KBM-7 (cell line): Measurements from ENCODE around the gene CASZ1.
A peak's percentile ranks its signal among the peaks of the same experiment; 100 is the strongest.

Source experiments
- DNase-seq: peaks from one replicate; pipeline ENCODE4 v3.0.0-alpha.2; 2015
- in situ Hi-C: fragments of 300-500 bp; cut with MboI; formaldehyde crosslinking; loops from 2 replicates; pipeline ENCODE4 v1.14.3; 2020; ENCODE audit warnings: low sequenced_read_pairs, low pct_unique_long_range_greater_than_20kb, mixed read lengths

Gene CASZ1

GRCh38 chr1:10696977-10697376, 99.5 kb downstream of the CASZ1 start:
- DNase-seq = no peak
- in situ Hi-C loops = no loop called here

- in situ Hi-C loops = no loop called here
These were observed 101.5 kb downstream of the CASZ1 start for GRCh38 chr1:10694633-10695627.

GRCh38 chr1:10694274-10694632, 102.2 kb downstream of the CASZ1 start:
- in situ Hi-C loops = no loop called here
- DNase-seq = peak; percentile 44

More at GRCh38 chr1:10694633-10695627, 101.5 kb downstream of the CASZ1 start:
- peak; percentile 77 for DNase-seq

DNA sequence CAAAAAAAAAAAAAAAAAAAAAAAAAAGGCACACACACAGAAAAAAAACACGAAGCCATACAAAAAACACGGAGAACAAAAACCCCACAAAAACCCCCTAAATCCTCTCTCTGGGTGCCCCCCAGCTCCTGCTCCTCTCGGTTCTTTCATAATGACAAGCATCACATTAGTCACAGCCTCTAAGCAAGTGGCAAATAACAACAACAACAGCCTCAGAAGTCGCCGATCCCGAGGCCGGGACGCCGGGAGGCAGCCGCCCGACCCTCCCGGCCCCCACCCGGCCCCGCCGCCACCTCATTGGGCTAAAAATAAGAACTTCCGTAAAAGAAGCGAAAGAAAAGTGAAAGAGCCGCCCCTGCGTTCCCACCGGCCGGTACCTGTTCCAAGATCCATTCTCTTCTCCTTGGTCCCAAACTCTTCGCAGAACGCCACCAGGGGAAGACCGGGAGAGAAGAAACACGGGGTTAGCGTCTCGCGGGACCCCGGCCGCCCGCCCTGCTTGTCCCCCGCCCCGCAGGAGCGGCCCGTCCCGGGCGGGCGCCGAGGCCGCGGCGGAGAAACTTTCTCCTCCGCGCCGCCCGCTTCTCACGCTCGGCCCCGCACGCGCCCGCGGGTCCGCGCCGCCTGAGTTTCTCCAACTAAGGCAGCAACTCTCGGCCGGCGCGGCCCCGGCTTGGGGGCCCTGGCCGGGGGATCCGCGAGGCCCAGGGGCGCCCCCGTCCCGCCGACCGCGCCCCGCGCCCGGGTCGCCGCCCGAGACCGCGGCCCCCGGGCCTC, 102.8 kb downstream of the CASZ1 start:
- in situ Hi-C loops = no loop called here
- peak; percentile 63 for DNase-seq

DNA sequence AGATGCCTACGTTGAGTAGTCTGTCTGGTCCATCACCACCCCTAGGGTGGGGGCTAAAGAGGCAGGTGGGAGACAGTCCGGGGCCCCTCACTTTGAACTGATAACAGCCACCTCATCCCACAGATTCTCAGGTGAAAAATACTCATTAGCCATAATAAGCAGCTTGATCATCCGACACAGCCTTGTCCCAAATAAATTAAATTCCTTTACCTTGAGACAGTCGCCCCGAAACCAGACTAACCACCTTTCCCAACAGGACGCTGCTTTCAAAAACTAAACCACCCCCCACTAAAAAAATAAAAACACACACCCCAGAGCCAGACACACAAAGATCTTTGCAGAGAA, 103.3 kb downstream of the CASZ1 start:
- in situ Hi-C loops = no loop called here
- no peak for DNase-seq

DNA sequence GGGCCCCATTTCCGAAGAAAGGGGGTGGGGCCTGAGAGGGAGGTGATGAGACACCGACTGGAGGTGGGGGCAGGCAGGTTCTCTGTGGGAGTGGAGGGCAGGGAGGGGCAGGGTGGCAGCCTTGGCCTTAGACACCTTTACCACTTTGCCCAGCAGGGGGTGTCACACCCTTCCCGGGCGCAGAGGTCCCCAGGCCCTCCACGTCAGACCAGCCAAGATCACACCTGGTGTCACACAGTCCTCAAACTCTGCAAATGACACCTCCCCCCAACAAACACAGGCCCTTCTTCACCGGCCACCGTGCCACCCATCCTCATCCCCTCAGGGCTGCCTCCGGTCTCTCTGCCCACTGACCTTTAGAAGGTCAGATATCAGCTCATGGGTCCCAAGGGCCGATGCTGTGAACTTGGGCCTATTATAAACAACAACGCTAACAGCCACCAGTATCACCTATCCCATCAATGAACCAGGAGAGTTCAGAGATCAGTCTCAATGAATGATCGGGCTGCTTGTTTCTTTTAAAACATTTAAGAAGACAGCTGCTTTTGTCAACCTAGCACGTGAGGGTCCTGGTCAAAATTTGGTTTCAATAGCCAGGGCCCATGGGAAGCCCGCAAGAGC, 103.9 kb downstream of the CASZ1 start:
- DNase-seq = peak; percentile 57
- in situ Hi-C loops = no loop called here

GRCh38 chr1:10691740-10692125, 104.7 kb downstream of the CASZ1 start:
- in situ Hi-C loops = no loop called here
- DNase-seq = no peak

DNA sequence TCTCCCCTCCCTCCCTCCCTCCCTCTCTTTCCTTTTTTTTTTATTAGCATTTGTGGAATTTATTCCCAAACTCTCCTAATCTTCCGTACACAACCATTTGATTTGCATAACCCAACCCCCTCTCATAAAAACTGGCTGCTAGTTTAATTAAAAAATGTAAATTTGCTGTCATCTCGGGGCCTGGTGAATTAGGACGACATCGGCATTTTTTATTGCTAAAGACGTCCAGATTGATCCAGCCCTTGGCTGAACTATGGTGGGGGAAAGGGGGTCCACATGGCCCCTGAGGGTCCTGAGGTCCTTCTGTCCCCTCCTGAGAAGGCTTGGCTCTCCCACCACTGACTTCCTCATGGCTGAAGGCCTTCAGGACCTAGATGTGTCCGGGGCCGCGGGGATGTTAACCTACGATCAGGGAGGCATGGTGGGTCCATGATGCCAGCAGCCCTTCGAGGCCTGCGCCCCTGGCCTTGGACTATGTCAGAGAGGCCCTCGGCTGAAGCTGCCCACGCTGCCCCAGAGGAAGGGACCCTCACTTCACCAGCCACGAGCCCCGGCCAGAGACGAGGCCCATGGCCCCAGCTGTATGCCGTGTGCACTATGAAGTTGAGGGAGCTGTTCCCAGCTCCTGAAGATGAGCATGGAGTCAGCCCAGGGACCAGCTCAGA, 105.2 kb downstream of the CASZ1 start:
- no peak for DNase-seq
- in situ Hi-C loops = no loop called here

DNA sequence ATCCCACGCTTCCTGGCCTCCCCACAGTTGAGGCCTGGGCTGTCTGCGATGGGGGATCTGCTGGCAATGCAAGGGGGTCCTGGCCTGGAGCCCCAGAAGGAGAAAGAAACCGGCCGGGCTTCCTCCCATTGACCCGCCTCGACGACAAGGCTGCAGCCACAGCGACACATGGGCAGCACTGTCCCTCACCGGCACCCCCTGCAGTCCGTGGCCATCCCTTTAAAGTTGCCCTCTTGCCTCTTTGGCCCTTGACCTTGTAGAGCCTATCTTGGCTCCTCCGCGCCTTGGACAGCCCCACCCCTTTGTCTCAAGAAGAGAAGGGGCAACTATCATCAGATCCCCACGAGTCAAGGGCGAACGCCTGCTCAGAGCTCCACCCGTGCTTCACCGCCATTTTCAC, 106.0 kb downstream of the CASZ1 start:
- DNase-seq = no peak
- in situ Hi-C loops = no loop called here

DNA sequence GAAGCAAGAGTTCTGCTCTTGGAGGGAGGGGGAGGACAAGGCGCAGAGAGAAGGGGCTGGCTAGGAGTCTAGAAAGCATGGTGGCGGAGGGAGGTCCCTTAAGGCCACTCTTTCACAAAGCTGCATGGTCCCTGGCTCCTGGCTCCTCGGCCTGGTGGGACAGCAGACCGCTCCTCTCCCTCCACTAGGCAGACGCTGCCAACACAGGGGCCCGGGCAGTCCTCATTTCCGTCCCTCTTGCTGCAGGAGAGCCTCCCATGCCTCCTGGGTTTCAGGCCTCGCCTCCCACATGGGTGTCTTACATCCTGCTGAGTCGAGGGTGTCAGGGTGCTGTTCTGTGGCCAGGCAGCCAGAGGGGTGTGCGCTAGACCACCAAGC, 108.0 kb downstream of the CASZ1 start:
- DNase-seq = no peak
- in situ Hi-C loops = no loop called here

- in situ Hi-C loops = no loop called here
- DNase-seq = no peak
These were observed 108.6 kb downstream of the CASZ1 start for GRCh38 chr1:10687782-10688408.

DNA sequence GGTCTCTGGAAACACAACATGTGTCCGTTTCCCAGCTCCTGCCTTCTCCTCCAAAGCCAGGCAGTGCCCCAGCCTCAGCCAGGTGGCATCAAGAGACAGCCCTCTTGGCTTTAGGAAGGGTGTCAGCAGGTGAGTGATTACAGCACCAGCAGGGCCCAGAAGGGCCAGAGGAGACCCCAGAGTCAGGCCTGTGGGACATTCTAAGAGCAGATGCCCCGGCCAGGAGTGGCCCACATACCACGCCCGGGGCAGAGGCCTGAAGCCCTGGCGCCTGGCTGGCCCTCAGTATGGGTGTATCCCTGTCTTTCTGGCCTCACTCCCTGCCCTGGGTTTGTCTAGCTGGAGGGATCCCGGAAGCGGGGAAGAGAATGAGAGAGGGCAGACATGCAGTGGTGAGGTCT, 109.2 kb downstream of the CASZ1 start:
- DNase-seq = no peak
- in situ Hi-C loops = no loop called here

DNA sequence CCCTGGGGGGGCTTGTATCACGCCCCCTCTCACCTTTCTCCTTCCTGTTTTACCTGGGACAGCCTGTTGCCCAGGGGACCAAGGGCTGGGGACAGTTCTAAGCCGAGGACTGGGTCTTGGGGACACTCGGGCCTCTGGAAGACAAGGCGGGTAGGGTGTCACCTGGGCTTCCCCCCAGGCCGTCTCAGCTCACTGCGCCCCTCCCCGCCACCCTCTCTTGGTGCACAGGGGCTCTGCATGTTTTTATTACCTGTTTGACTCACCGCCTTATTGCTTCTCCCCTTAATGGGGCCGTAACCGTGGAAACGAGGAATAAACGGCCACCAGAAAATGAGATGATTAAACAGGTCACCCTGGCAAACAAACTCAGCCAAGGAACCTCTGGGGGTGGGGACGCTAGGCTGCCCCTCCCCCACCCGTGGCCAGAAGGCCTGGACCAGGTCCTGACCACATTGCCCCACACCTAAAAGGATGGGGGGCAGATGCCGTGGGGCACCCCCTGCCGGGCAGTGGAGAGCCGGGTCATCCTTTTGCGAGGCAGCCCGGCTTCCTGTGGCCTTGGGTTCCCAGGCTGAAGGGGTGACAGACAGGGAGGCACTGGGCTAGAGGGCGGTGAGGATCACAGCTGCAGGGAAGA, 109.9 kb downstream of the CASZ1 start:
- in situ Hi-C loops = no loop called here
- no peak for DNase-seq

DNA sequence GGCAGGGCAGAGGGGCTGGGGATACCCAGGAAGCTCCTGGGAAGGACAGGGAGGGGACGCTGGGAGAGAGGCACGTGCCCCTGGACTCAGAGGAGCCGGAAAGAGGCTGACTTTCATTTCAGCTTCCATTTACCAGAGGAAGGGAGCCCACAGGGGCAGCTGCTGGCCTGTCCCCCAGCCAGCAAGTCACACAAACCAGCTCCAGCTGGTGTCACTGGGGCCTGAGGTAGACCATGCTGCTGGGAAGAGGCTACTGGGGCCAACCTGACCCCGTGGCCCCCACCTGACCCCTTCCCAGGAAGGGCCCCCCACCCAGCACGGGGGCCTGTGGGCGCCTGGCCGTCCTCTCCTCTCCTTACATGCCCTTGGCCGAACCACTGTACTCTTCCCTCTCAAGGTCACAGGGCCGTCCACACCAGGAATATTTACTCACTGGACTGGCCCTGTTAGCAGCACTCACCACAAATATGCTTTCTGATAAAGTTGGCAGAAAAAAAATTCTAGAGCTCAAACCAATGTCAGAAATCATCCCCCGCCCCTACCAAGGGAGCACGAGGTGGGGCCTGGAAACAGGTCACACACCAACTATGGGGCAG, 110.5 kb downstream of the CASZ1 start:
- in situ Hi-C loops = no loop called here

GRCh38 chr1:10685196-10685807, 111.1 kb downstream of the CASZ1 start:
- in situ Hi-C loops = no loop called here

More for the DNA sequence above, 110.5 kb downstream of the CASZ1 start:
- no peak for DNase-seq

GRCh38 chr1:10684221-10684620, 112.2 kb downstream of the CASZ1 start:
- in situ Hi-C loops = no loop called here
- DNase-seq = no peak

More at GRCh38 chr1:10685196-10685807, 111.1 kb downstream of the CASZ1 start:
- no peak for DNase-seq

DNA sequence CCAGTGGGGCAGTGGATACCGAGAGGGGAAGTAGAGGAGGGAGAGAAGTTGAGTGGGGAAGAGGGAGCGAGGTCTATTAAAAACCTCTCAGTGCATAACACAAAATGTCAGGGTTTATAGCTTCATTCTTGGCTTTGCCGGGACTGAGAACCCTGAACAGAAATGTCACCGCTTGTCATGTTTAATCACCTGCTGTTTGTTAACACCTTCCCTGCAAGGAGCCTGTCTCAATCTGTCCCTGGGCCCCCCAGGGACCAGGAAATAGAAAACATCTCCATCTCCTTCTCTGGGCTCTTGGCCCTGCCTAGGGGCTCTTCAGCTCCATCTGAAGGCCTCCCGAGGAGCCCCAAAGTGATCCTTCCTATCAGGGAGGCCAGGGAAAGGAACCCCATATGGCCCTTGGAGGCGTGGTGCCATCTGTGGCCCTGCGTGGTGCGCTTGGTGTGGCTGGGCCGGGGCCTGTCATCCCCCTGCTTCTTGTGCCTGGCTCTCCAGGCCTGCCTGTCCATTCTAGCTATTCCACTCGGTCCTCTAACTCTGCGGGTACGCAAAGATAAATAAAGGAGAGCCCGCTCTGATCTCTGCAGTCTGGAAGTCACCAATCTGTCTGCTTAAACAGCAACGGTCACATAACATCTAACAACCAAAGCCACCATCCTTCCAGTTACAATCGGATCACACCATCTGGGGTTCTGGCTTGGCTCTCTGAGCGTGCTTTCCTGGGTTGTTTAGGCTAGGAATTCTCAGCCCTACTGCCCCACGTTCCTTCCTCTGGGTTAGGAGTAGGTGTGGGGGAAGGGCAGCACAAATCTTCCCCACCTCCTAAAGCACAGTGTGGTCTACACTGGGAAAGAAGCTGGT, 113.8 kb downstream of the CASZ1 start:
- in situ Hi-C loops = no loop called here
- no peak for DNase-seq
